Adrenal gland (tissue), 12 donors: ENCODE results near the gene KHDC3L. TPM values are rescaled to one million over a fixed set of nuclear protein-coding genes. Genes with fewer than 3 reads are reported as not detected.

Source experiments
- DNase-seq, 7 donors: peaks; one replicate each; pipeline ENCODE4 v3.0.0-alpha.2; 2019 to 2020
- H3K27ac ChIP-seq, 5 donors: fragments of 200-600 bp; sonication (generic) in 4 of 5; 1 replicate in 3 of 5; 2 replicates in 2 of 5; pipeline versions ENCODE4 v1.5.1 to v1.8.0; 2016 to 2020; ENCODE audit warnings: mild to moderate bottlenecking in 1 of 5
- H3K27me3 ChIP-seq: fragments of 200-600 bp; 2 replicates; pipeline ENCODE4 v1.8.0; 2021
- H3K36me3 ChIP-seq, 2 donors: fragments of 200-600 bp; replicated peaks in 1 of 2; 1 replicate in 1 of 2; 2 replicates in 1 of 2; pipeline versions ENCODE4 v1.5.1 to v1.8.0; 2018 to 2022
- H3K4me1 ChIP-seq, 2 donors: fragments of 200-600 bp; replicated peaks in 1 of 2; 1 replicate in 1 of 2; 2 replicates in 1 of 2; pipeline versions ENCODE4 v1.5.1 to v1.8.0; 2018 to 2021
- H3K4me3 ChIP-seq, 4 donors: fragments of 200-600 bp; sonication (generic) in 3 of 4; one replicate each; pipeline ENCODE4 v1.5.1; 2016 to 2018
- H3K9me3 ChIP-seq, 3 donors: fragments of 200-600 bp; sonication (generic) in 1 of 3; replicated peaks in 1 of 3; 1 replicate in 2 of 3; 2 replicates in 1 of 3; pipeline versions ENCODE4 v1.5.1 to v1.8.0; 2016 to 2021
- POLR2A ChIP-seq, 2 donors: fragments of 450-650 bp; IDR thresholded peaks; one replicate each; pipeline ENCODE4 v1.6.1; 2017; ENCODE audit warnings: antibody characterized with exemption in 2 of 2, mild to moderate bottlenecking in 2 of 2, moderate library complexity in 1 of 2
- WGBS, 4 donors: extraction: QIAGEN DNeasy Blood & Tissue Kit in 2 of 4; methylation state at CpG; one replicate each; pipeline versions ENCODE4 v1.1.5 to v1.1.7; 2013 to 2017; 5-methylcytosine and 5-hydroxymethylcytosine counted together
- intact Hi-C, 2 donors: fragments of 100-400 bp; cut with DNase I; formaldehyde crosslinking; loops; one replicate each; pipeline versions ENCODE4 v1.14.1 to v1.15.0; 2022 to 2023
- polyA plus RNA-seq, 3 donors: library from polyadenylated mRNA; stranded (reverse); fragments of 200-250 nt in 2 of 3; fragments of 350-450 nt in 1 of 3; fragmentation: Illumina TruSeq in 1 of 3; extraction: RNeasy Lipid Tissue Mini Kit (QIAGEN cat#74804) in 1 of 3; gene quantifications; one replicate each; pipeline ENCODE4 v1.2.3, GENCODE V29; 2013 to 2014
- total RNA-seq, 9 donors: library from RNA; depleted of rRNA in 4 of 9; stranded (reverse); fragments of >200 nt in 4 of 9; fragments of 120-200 nt in 1 of 9; fragmentation: NEBNext Ultra II Directional in 1 of 9; extraction: Animal tissue kit (Norgen Biotek cat#: 25700) in 1 of 9; gene quantifications; one replicate each; pipeline versions ENCODE4 v1.1.0 to v1.2.4, GENCODE V29; 2013 to 2023
- TF ChIP-seq, protein P1 (sequence below), 6 experiments: fragments of 450-650 bp in 4 of 6; fragments of 200-600 bp in 2 of 6; sonication (generic) in 1 of 6; IDR thresholded peaks; 1 replicate in 5 of 6; 2 replicates in 1 of 6; pipeline versions ENCODE4 v1.5.1 to v1.8.0; 2016 to 2021; ENCODE audit warnings: antibody characterized with exemption in 6 of 6, mild to moderate bottlenecking in 2 of 6, moderate library complexity in 1 of 6
- donor health status: healthy with polysubstance abuse.
- donor health status: Bipolar disorder and iron deficiency.
- donor health status: DM: yes; HTN: yes; CAD: no.
- donor health status: DM: no; HTN: no; CAD: no.
- donor health status: DM: no; HTN: no; CAD: no.
- donor health status: DM: yes; HTN: yes; CAD: no.

Gene KHDC3L
- total and polyA plus RNA-seq, 12 donors: not detected

DNA sequence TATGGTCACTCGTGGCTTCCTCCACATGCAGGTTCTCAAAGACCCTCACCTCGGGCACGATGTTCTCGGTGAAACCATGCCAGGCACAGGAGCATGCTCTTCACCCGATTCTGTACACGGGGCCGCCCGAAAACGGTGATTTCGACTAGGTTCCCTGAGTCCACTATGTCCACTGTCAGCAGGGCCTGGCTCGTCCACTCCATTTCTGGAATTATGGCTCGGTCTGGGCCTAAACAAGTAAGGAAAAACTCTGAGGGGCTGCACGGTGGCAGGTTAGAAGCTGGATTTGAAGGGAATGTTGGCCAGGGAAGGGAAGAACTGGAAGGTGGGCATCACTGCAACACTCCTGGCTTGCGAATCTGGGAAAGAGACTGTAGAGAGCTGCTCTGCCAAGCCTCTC lies 6.7 kb downstream of the KHDC3L start:
- 85 to 90% (median 88%) methylated on average over 14 of the region's 14 CpGs for WGBS, 4 donors
- intact Hi-C loops: no loop called here
- Histone ChIP-seq H3K27ac (no peak overlapping the region), H3K27me3 (no peaks in the 10 kb centered on the region), H3K9me3 (no peaks in the 10 kb centered on the region), H3K4me1 (no peaks in the 10 kb centered on the region), H3K4me3 (no peak overlapping the region), H3K36me3 (no peaks in the 10 kb centered on the region)
- TF ChIP-seq, protein P1, sequence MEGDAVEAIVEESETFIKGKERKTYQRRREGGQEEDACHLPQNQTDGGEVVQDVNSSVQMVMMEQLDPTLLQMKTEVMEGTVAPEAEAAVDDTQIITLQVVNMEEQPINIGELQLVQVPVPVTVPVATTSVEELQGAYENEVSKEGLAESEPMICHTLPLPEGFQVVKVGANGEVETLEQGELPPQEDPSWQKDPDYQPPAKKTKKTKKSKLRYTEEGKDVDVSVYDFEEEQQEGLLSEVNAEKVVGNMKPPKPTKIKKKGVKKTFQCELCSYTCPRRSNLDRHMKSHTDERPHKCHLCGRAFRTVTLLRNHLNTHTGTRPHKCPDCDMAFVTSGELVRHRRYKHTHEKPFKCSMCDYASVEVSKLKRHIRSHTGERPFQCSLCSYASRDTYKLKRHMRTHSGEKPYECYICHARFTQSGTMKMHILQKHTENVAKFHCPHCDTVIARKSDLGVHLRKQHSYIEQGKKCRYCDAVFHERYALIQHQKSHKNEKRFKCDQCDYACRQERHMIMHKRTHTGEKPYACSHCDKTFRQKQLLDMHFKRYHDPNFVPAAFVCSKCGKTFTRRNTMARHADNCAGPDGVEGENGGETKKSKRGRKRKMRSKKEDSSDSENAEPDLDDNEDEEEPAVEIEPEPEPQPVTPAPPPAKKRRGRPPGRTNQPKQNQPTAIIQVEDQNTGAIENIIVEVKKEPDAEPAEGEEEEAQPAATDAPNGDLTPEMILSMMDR (IDR thresholded peaks at IDR 0.05): no peak
- TF ChIP-seq POLR2A (IDR thresholded peaks at IDR 0.05): no peak
- DNase-seq: no peak

DNA sequence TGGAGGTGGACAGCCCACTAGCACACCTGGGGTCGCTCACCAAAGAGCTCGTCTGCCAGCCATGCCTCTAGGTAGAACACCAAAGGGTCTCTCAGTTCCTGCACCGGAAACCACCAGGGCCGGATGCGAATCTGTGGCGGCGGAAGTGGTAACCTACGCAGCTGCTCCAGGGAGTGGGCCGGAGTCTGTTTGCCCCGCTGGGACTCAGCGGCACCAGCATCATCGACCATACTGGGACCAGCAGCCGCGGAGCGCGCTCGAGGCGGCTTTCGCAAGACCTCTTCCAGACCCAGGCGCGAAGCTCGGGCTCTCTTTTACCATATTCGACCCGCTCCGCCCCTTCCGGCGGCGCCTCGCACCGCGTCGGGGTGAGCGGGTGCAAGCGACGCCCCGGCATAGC lies 7.1 kb downstream of the KHDC3L start, which contains the start of gene OOEP:
Gene OOEP (minus strand): TSS at position 335 of the 400 bp plus-strand sequence. CDS start 105 bp downstream, at position 230.
- no peak for TF ChIP-seq POLR2A (IDR thresholded peaks at IDR 0.05)
- TF ChIP-seq, protein P1 (IDR thresholded peaks at IDR 0.05): no peak
- H3K36me3 ChIP-seq: no peaks in the 10 kb centered on the region
- intact Hi-C loops: no loop called here
- no peaks in the 10 kb centered on the region for H3K27me3 ChIP-seq
- H3K4me1 ChIP-seq: no peaks in the 10 kb centered on the region
- WGBS, 4 donors: 94 to 97% (median 95%) methylated on average over 28 to 36 of the region's 36 CpGs
- no peak for DNase-seq
- H3K9me3 ChIP-seq: no peaks in the 10 kb centered on the region
- no peak within 1 kb of the TSS for H3K27ac ChIP-seq
- no peak within 1 kb of the TSS for H3K4me3 ChIP-seq

DNA sequence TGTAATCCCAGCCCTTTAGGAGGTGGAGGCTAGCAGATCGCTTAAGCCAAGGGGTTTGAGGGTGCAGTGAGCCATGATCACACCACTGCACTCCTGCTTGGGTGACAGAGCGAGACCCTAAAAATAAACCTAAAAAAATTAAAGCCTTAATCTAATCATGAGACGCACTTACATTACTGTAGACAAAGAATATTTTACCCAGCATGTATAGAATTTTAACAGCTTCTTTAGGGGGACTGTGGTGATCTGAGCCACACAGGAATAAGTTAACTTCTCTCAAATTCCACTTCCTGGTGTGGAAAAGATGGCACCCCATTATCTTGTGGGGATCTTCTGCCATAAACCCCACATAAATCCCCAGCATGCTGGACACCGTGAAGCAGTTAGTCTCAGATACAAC lies 9.5 kb downstream of the KHDC3L start:
- Histone ChIP-seq H3K9me3 (no peaks in the 10 kb centered on the region), H3K27me3 (no peaks in the 10 kb centered on the region), H3K4me3 (no peak overlapping the region), H3K27ac (no peak overlapping the region), H3K36me3 (no peaks in the 10 kb centered on the region), H3K4me1 (no peaks in the 10 kb centered on the region)
- DNase-seq: no peak
- no peak for TF ChIP-seq POLR2A (IDR thresholded peaks at IDR 0.05)
- TF ChIP-seq, protein P1 (IDR thresholded peaks at IDR 0.05): no peak
- intact Hi-C loops: no loop called here
- 91 to 97% (median 94%) methylated on average over 4 of the region's 4 CpGs for WGBS, 4 donors

DNA sequence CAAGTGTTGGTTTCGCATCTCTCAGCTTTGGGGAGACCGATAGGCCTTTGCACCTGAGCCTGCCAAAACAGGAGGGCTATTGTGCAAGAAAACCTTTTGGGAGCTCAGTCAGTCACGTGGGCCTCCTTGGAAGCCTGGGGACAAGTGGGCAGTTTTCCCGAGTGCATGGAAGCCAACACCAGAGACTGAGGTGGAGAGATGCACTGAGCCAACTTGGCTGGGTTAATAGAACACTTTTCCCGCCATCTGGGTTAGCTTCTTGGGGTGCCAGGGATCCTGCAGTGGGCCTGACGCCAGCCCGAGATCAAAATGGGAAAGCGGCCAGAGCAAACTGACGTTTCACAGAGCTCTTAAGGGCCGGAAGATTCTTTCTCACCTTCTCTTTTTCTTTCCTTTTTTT lies 10.1 kb downstream of the KHDC3L start:
- Histone ChIP-seq H3K27me3 (no peaks in the 10 kb centered on the region), H3K4me3 (no peak overlapping the region), H3K27ac (no peak overlapping the region), H3K9me3 (no peaks in the 10 kb centered on the region), H3K4me1 (no peaks in the 10 kb centered on the region), H3K36me3 (no peaks in the 10 kb centered on the region)
- 79 to 93% (median 85%) methylated on average over 9 to 10 of the region's 10 CpGs for WGBS, 4 donors
- TF ChIP-seq POLR2A (IDR thresholded peaks at IDR 0.05): no peak
- TF ChIP-seq, protein P1 (IDR thresholded peaks at IDR 0.05): no peak
- intact Hi-C loops: no loop called here
- no peak for DNase-seq
